D341Med (cell line): ENCODE data around the gene PIGS.
"Not testable (repeated sequence)": the region's sequence is repeated elsewhere in the genome, so short reads cannot be mapped to it uniquely, and the experiment has no call there.

Experiments
- DNase-seq: peaks from one replicate; pipeline ENCODE4 v3.0.0; 2012; ENCODE audit warnings: low spot score

Gene PIGS

DNA sequence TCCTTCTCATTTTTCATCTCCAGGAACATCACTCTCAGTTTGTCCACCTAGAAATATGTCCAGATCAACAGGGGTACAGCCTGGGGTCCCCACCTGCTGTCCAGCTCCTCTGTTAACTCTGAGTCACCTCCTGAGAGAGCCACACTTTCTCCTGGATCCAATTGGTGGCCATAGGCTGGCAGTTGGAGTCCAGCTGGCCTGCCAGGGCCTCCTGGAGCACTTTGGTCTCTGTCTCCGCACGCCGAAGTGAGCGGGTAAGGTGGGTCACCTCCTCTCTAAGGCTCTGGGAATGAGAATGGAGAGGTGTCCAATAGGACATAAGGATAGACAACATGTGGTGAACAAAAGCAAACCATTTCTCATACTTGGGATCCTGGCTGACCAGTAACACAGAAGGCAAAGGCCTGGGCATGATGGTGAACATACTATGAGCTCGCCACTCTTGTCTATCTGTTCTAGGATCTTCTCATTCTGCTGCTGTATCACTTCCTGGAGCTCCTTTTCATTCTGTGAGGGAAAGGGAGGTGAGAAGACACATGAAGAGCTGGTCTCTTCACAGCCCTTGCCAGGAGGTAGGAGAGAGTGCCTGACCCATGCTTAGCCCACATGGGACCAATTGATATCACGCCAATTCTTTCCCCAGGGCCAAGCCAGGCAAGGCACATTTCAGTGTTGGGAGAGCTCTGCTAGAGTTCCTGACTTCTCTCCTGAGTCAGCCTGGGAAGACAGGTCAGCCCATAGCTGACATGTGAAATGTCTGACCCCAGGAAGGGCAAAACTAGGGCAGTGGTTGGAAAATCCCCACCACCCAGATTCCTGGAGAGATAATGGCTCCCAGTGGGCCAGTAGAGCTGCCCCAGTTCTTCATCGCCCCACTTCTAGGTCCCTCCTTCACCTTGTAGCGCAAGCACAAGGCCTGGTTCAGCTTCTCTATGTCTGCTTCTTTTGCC is 7.2 kb upstream of the PIGS start:
- peak; percentile 25 for DNase-seq

DNA sequence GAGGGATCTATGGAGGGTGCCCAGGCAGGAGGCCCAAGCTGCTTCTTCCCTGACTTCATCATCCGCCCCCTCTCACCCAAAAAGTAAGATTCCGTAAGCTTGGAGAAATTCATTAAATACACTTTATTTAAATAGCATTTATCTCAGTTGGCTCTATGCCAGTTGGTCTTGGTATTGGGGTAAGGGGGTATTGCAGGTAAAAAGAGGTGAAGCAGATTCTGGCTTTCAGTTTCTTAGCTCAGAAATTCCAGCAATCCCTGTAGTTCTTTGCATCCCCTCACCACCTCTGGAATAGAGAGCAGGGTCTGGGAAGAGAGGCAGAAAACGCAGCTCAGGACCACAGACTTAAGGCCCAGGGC is 6.1 kb upstream of the PIGS start:
- no peak for DNase-seq

DNA sequence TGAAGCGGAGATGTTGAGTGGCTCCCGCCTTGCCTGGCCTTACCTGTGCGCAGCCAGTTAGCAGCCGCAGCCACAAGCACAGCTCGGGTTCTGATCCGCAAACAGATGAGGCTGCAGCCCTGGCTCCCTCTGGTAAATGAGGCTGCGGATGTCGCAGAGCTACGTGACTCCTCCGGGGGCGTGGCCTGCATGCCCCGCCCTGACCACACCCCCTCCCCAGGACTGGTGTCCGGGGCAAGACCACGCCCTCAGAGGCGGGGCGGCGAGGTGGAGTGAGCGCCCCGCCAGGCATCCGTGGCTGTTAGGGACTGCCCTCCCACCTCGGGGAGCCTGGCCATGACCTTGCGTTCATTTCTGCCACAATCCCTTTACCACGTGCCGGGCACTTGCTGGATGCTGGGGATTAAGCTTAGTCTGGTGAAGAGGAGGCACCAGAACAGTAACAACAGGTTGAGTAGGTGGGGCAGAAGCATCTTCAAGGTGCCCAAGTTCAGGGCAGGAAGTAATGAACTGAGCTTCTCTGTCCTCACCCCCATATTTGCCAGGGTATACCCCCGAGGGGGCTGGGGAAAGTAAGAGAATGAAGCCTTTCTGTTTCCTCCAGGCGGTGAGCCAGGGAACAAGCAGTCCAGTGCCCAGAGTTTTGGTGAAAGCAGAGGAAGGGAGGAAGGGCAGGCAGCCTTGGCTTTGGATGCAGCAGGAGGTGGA is 5.6 kb upstream of the PIGS start, which contains the start of gene ALDOC:
Gene ALDOC, minus strand, starts transcription at position 138 of the 708 bp plus-strand sequence. CDS start 1,363 bp downstream, outside the sequence.
- peak; percentile 87 for DNase-seq

DNA sequence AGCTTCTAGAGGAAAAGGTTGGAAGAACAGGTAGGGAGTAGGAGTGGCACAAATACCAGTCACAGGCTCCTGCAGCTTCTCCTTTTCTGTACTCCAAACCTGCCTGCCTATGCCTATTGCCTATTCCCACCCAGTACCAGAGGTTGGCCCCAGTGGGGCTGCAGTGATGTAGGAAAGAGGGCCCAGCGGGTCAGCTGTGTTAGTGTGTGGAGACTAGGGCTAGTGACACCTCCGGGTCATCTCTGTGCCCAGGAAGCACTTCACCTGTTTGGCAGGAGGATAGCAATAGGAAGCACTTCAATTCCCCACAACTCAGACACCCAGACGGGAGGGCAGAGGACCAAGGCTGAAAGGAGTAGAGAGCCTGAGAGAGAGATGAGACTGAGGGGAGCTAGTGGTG is 4.7 kb upstream of the PIGS start:
- not testable (repeated sequence) for DNase-seq

DNA sequence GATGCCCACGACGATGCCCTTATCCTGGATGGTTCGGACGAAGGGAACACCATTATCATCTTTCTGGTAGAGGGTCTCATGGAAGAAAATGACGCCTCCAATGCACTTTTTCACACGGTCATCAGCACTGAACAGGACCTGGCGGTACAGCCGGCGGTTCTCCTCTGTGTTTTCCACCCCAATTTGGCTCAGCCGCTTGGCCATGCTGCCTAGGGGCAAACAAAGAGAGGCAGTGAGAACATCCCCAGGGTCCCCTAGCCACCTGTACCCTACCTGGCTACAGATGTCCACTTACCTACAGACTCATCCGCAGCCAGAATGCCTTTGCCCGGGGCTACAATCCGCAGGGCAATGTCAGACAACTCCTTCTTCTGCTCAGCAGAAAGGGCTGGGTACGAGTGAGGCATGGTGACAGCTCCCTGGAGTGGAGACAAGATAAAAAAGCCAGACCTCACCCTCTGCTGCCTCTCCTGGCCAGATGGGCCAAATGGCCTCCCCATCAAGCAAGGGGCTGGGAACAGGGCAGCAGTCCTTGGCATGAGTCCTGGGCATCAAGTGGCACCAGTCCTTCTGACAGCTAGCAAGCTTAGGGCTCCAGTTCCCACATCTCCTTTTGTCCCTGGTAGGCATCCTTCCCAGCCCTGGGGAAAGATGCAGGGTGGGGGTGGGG is 3.9 kb upstream of the PIGS start:
- DNase-seq: no peak

DNA sequence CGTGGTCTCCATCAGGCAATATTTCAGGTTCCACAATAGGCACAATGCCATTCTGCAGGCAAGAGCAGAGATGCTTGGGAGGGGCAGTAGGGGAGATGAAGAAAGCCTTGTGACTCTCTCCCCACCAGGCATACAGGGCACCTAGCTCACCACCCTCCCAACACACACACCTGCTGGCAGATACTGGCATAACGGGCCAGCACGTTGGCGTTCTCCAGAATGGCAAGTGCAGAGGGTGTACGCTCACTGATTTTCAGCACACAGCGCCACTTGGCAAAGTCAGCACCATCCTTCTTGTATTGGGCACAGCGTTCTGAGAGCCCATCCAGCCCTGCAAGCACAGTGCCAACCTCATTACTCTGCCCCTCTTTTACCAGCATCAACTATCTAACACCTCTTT is 3.2 kb upstream of the PIGS start:
- DNase-seq: no peak

DNA sequence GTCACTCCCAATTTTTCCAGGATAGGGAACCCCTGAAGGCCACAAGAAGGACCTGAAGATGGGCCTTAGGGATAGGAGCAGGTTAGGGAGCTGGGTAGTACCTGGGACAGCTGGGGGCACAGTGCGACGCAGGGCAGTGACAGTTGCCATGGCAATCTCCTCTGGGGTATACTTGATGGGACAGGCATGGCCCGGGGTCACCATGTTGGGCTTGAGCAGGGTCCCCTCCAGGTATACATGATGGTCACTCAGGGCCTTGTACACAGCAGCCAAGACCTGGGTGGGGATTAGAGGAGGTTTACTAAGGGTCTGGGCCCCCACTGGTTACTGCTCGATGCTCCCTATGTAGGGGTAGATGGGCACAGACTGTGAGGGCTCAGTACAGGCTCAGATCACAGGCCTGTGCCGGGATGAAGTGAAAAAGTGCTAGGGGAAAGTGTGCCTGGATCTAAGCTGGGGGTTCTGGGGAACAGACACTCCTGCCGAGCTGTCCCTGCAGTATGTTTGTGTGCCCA is 2.7 kb upstream of the PIGS start:
- no peak for DNase-seq

DNA sequence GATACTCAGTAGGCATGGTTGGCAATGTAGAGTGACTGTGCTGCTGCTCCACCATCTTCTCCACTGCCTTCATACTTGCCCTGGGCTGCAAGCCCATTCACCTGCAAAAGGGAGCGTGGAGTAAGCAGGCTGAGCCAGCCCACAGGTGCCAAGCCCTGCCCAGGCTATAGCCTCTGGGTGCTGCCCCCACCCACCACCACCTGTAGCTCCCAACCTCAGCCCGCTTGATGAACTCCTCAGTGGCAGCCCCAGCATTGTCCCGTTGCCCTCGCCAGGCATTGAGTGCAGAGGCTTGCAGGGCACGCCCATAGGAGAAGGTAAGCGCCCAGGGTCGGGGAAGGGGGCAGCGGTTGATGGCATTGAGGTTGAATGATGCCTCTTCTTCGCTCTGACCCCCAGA is 2.2 kb upstream of the PIGS start:
- DNase-seq: no peak

DNA sequence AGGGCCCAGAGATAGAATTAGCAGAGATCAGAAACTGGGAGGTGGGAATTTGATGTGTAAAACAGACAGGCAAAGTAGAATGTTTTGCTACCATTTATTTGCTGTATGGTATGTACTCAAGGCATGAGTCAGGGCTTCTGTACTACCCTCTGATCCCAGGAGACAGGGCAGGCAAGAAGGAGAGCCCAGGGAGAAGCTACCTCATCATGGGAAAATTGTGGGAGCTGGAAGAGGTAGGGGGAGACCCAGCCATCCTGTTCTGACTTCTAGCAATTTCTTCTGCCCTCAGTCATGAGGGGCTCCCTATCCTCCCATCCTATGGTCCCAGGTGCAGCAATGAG is 1.7 kb upstream of the PIGS start:
- DNase-seq: no peak

DNA sequence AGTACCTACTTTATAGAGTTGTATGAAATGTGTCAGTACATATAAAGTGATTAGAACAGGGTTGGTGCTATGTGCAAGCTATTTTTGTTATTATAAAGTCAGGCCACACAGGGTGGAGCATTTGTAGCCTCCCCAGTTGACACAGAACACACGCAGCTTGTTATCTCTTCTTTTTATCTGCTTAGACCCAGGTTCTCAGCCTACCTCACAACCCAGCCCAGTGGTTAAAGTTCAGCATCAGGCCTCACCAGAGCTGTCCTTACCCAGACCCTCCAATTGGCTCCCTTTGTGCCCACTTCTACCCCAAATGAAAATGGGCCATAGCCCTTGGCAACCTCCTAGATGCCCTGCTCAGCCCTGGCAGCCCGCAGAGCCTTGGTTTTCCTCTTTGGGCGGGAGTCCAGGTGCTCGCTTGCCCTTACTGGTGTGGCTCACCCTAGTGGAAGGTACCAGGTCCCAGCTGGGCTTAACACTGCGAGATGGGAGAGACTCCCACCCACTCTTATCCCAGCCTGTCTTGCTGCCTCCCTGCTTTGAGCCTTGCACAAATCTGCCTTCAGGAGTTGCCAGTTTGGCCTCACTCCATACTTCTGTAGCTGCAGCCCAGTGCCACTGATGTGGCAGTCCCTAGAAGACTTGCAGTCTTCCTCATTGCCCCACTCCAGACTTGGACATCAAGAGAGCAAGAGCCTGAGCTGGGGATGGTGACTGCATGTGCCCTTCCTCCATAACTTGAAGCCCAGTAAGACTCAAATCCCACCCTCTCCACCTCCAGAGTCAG is 1.1 kb upstream of the PIGS start:
- no peak for DNase-seq

DNA sequence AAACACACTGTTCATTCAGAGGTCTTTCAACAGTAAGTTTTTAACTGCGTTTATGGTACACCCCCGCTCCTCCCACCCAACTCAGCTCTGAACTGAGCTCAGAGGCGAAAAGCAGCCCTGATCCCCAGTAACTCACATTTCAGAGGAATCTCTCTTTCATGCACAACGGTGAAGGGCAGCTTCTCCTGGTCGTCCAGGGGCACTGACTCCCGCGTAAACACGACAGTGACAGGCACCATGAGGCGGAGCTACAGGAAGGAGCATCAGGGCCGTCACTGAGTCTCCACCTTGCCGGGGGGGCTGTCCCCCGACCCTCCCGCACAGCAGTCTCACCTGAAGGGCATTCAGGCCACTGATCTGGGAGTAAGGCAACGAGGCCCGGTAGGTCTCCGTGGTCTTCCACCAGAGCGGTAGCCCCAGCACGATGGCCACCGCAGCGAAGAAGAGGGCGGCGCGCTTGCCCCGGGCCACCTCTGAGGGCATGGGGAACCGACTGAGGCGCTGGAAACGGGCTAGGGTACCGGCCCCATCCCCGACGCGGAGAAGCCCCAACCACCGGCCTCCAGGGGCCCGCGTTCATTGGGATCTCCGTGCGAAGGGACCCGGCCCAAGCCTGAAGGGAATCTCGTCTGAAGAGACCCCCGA is 486 bp downstream of the PIGS start:
- peak; percentile 78 for DNase-seq

DNA sequence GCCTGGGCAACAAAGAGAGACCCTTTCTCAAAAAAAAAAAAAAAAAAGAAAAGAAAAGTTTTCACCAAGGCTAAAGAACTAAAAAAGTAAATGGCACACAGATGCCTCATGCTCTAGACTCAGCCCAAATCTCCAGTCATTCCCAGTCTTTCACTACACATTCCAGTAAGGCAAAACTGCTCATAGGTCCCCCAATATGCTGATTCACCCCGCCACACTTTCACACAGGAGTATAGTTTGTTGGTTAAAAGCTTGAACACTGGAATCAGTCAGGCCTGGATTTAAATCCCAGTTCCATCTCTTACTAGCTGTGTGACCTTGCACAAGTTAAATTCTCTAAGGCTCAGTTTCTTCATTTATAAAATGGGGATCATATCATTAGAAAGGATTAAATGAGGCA is 1.9 kb downstream of the PIGS start:
- no peak for DNase-seq

DNA sequence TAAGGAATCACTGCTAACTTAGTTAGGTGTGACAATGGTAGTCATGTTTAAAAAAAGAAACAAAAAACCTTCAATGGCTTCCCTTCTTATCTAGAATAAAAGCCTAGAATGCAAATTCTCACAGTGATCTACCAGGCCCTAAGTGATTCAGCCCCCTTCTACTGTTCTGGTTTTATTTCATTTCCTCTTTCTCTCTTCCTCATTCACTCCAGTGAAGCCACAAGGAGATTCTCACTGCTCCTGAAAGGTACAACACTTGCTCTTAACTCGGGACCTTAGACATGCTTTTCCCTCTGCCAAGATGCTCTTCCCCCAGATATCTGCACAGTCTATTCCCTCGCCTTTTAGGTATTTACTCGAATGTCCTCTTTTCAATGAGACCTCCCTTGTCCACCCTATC is 3.7 kb downstream of the PIGS start:
- no peak for DNase-seq

DNA sequence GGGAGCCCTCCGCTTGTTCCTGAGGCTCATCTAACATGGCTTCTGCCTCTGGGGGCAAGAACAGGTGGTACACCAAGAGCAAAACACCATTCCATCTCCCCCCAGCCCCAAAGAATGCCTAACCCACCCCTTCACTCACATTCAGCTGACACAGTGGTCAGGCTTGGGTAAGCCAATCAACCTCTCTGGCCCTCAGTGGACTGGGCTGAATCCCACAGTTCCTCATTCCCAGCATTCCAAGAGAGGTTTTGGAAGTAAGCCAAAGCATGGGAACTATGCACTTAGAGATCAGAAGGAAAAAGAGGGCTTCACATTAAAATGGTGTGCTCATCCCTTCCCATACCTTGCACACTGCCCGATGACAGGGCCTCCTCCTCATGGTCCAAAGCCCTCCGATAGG is 7.8 kb downstream of the PIGS start:
- no peak for DNase-seq

DNA sequence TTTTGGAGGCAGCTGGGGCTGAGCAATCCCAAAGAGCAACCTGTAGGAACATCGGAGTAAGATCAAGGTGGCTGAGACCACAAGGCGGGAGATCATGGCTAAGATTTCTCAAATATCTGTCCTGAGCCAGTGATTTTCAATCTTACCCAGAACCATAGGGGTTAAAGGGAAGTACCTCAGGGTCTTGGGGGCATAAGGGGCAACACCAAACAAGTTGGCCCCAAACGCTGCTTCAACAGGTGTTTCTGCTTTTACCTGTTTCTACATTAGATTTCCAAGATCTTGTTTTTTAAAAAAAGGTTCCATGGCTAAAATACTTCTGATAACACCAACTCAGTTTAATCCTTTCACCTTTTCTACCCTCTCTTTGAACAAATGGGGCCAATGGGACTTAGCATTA is 16.3 kb downstream of the PIGS start:
- no peak for DNase-seq

DNA sequence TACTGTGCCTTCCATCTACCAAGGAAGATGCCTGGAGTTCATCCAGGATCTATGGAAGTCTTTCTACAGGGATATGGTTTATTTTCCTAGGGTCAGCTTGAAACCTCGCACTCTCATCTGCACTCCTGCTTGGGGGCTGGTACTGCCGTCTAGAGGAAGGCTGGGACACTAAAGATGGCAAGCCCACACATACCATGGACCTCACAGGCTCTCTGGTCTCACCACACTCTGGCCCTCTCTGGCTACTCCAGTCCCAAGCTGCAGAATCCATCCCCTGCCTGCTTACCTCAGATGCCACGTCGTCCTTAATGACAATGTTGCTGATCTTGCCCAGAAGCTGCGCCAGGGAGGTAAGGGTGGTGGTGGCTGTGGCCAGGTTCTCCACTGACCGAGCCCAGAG is 16.8 kb downstream of the PIGS start:
- no peak for DNase-seq

DNA sequence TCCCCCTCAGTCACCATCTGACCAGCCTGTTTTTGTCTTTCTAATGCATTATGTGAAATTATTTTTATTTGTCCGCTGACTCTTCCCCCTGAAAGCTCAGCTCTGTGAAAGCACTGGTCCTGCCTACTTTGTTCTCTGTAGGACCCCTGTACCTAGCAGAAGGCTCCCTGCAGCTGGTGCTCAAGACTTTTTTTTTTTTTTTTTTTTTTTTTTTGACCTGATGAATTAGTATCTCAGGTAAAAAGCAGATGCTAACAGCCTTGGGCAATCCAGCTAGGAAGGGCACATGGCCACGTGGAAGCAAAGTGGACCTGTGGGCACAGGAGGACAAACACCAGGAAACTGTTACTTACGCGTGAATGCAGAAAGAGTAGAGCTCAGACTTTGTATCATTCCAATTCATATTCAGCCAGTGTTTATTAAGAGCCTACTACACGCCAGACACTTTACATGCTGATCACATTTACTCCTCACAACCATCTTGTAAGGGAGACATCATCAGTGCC is 18.3 kb downstream of the PIGS start:
- DNase-seq: no peak

DNA sequence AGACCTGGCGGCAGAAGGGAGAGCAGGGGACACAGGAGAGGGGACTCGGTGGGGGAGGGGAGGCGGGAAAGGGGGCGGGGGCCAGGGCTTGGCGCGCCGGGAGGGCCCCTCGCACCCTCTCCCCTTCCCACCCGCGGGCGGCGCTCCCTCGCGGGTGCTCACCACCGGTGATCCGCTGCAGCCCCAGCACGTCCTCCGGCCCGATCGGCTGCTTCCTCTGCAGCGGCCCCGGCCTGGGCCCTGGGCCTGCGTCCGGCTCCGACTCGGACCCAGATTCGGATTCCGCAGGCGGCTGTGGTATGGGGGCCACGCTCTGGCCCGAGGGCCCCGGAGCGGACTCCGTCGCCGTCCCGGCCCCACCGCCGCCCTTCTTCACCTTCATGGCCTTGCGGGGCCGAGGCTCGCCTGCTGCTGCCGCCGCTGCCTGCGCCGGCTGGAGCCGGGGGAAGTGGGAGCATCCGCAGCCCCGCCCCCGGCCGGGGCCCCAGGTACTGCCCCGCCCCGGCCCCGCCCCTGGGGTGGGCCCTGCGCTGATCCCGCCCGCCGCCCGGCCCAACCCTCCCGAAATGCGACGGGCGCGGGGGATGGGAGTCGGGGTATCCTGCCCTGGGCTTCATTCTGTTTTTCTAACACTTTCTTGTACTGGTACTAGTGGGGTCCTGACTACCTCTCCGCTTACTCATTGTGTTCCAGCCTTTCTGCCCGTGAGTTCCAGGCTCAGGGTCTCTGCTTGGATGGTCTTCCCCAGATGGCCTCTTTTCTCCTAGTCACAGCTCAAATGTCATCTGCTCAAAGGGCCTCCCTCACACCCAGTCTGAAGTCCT is 18.9 kb downstream of the PIGS start, which contains the start of gene UNC119:
Gene UNC119, minus strand, starts transcription at position 449 of the 824 bp plus-strand sequence. Its CDS starts 67 bp downstream, at position 382.
- peak; percentile 99 for DNase-seq

DNA sequence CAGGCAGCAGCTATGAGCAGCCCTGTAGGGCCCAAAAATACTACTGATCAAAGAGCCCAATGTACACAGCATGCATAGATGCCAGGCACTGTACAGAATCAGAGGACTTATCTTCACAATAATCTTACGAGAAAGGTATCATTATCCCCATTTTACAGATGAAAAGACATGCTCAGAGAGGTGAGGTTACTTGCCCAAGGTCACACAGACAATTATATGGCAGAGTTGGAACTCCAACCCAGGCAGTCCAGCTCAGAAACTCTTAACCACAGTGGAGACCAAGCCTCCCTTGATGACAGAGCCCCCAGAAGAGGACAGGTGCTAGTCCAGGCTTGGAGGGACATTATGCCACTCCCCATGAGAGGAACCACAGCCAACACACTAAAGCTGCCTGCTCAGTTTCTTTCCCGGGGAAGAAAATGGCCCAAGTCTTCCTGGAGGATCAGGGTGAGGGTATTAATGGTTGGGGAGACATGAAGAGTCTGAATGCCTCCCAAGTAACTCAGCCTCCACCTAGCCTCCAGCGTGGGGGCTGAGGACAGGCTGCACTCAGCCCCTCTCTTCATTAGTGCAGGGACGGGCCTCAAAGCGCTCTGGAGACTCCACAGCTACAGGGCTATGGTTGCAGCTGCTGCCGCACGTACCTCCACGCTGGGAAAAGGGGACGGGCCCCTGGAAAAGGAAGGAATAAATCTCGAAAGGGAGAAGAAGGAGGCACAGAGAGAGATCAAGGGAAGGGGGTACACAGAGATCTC is 19.7 kb downstream of the PIGS start:
- no peak for DNase-seq
